ENCODE data around the gene CEP112. TPM values are rescaled to one million over a fixed set of nuclear protein-coding genes. Genes with fewer than 3 reads are reported as not detected.

The CEP112 gene
- total and polyA plus RNA-seq, 4 donors: 1.1 to 4.9 (median 1.4) TPM

Other genes with a start within 250 kb of the CEP112 start
- 1,000 to 10,000 TPM; 2,858 to 5,938 TPM for gene APOH, start 37.3 kb upstream of the CEP112 start, total RNA-seq
- 1,000 to 10,000 TPM; 5,745 to 7,307 TPM for gene APOH, start 37.3 kb upstream of the CEP112 start, polyA plus RNA-seq
- 10 to 100 TPM in 1 of 2 donors, 1 to 10 TPM in 1; 7.6 to 14.1 TPM for gene PRKCA, start 110.5 kb upstream of the CEP112 start, total RNA-seq
- 1 to 10 TPM; 3.0 to 3.3 TPM for gene PRKCA, start 110.5 kb upstream of the CEP112 start, polyA plus RNA-seq

Measured in liver (tissue), 4 donors.